ENCODE results near the gene NEURL2.

Gene NEURL2, protein sequence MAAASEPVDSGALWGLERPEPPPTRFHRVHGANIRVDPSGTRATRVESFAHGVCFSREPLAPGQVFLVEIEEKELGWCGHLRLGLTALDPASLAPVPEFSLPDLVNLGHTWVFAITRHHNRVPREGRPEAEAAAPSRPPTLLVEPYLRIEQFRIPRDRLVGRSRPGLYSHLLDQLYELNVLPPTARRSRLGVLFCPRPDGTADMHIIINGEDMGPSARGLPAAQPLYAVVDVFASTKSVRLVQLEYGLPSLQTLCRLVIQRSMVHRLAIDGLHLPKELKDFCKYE

DNA sequence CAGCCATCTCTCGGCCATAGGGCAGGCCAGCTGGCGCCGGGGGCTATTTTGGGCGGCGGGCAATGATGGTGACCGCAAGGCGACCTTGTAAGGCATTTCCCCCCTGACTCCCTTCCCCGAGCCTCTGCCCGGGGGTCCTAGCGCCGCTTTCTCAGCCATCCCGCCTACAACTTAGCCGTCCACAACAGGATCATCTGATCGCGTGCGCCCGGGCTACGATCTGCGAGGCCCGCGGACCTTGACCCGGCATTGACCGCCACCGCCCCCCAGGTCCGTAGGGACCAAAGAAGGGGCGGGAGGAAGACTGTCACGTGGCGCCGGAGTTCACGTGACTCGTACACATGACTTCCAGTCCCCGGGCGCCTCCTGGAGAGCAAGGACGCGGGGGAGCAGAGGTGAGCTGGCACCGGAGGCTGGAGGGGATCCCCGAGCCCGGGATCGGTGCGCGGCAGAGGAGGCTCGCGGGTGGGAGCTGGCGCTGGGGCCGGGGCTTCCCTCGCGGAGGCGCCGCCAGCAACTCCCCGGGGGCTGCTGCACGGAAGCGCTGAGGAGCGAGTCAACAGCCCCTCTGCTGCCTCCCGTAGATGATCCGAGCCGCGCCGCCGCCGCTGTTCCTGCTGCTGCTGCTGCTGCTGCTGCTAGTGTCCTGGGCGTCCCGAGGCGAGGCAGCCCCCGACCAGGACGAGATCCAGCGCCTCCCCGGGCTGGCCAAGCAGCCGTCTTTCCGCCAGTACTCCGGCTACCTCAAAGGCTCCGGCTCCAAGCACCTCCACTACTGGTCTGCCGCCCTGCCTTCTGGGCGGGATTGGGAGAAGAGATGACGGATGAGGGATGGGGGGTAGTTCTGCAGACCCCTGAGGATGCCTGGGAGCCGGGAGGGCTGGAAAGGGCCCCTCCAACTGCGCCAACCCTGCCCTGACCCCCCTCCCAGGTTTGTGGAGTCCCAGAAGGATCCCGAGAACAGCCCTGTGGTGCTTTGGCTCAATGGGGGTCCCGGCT is at the start of gene NEURL2, which contains the start of gene CTSA:
Gene NEURL2 (minus strand): TSS at position 224 of the 999 bp plus-strand sequence. CDS start 217 bp downstream, at position 7.
Gene CTSA (plus strand): TSS at position 351 of the 999 bp plus-strand sequence. CDS start 234 bp downstream, at position 585.
- H3K27ac ChIP-seq (ENCODE audit: low read length), result no peak within 1 kb of the TSS
- H3K9me3 ChIP-seq (ENCODE audit: control insufficient read depth, low read depth, low read length), result no peaks in the 10 kb centered on the region
- no peaks in the 10 kb centered on the region for H3K4me1 ChIP-seq (ENCODE audit: control insufficient read depth, low read depth, low read length)
- H3K9ac ChIP-seq (ENCODE audit: low read length), result peak within 1 kb of the TSS; percentile 63
- peaks cover 11% of the 10 kb centered on the region for H3K36me3 ChIP-seq (ENCODE audit: control insufficient read depth, low read depth, low read length)
- no peaks in the 10 kb centered on the region for H3K27me3 ChIP-seq (ENCODE audit: control insufficient read depth, insufficient read depth, low read length)
- peak within 1 kb of the TSS; percentile 77 for H3K4me3 ChIP-seq (ENCODE audit: low read length)

DNA sequence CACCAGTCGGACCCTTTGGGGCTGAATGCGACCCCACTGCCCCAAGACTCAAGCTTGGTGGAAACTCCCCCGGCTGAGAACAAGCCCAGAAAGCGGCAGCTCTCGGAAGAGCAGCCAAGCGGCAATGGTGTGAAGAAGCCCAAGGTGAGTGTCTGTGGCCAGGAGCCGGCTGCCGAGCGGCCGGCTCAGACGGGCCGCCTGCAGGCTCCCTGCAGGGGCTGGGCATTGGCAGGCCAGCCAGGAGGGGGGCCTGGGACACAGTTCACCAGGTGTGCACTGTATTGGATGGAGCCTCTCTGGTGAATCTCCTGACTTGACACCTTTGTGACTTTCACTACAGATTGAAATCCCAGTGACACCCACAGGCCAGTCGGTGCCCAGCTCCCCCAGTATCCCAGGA is 49.5 kb upstream of the NEURL2 start:
- Histone ChIP-seq H3K4me3 (ENCODE audit: low read length) (no peak overlapping the region), H3K9ac (ENCODE audit: low read length) (no peak overlapping the region), H3K36me3 (ENCODE audit: control insufficient read depth, low read depth, low read length) (peaks cover 54% of the 10 kb centered on the region), H3K9me3 (ENCODE audit: control insufficient read depth, low read depth, low read length) (no peaks in the 10 kb centered on the region), H3K27ac (ENCODE audit: low read length) (no peak overlapping the region), H3K27me3 (ENCODE audit: control insufficient read depth, insufficient read depth, low read length) (no peaks in the 10 kb centered on the region), H3K4me1 (ENCODE audit: control insufficient read depth, low read depth, low read length) (peaks cover 26% of the 10 kb centered on the region)

DNA sequence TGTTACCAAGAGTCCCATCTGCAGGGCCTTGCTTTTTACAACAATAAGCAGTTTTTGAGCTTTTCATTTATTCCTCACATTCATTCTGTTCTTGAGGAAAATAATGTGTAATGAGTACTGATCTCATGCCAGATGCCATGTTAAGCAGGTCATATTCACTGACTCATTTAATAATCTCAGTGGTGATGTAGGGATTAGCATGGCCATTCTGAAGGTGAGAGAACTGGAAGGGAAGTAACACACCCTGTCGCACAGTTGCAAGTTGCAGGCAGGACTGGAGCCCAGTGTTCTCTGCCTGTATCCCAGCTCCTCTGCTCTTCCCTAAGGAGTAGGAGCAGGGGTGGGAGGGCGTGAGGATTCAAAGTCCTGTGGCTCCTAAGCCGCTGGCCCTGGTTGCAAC is 49.0 kb upstream of the NEURL2 start:
- Histone ChIP-seq H3K36me3 (ENCODE audit: control insufficient read depth, low read depth, low read length) (peaks cover 51% of the 10 kb centered on the region), H3K9me3 (ENCODE audit: control insufficient read depth, low read depth, low read length) (no peaks in the 10 kb centered on the region), H3K4me3 (ENCODE audit: low read length) (no peak overlapping the region), H3K9ac (ENCODE audit: low read length) (no peak overlapping the region), H3K27me3 (ENCODE audit: control insufficient read depth, insufficient read depth, low read length) (no peaks in the 10 kb centered on the region), H3K27ac (ENCODE audit: low read length) (no peak overlapping the region), H3K4me1 (ENCODE audit: control insufficient read depth, low read depth, low read length) (peaks cover 27% of the 10 kb centered on the region)

DNA sequence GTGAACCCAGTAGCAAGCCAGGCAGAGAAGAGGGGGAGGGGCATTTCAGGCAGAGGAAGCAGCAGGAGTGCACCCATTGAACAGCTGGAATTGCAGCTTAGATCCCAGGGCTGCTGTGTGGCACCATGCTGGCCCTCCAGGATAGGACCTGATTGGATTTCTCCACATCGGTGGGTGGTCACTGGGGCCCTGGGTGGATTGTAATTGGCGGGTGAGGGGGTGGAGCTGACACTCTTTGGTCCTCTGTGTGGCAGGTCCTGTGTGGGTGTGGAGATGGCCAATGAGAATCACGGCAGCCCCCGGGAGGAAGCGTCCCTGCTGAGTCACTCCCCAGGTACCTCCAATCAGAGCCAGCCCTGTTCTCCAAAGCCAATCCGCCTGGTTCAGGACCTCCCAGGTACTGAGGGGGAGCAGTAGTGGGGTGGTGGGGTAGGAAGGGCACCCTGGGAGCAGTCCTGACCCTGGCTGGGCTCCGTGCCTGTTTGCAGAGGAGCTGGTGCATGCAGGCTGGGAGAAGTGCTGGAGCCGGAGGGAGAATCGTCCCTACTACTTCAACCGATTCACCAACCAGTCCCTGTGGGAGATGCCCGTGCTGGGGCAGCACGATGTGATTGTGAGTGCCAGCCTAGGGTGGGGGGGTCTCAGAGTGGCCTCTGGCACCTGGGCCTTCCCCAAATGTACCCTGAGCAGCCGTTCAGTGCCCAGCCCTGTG is 47.9 kb upstream of the NEURL2 start:
- no peaks in the 10 kb centered on the region for H3K27me3 ChIP-seq (ENCODE audit: control insufficient read depth, insufficient read depth, low read length)
- H3K9ac ChIP-seq (ENCODE audit: low read length), result no peak overlapping the region
- peaks cover 39% of the 10 kb centered on the region for H3K36me3 ChIP-seq (ENCODE audit: control insufficient read depth, low read depth, low read length)
- peaks cover 27% of the 10 kb centered on the region for H3K4me1 ChIP-seq (ENCODE audit: control insufficient read depth, low read depth, low read length)
- no peaks in the 10 kb centered on the region for H3K9me3 ChIP-seq (ENCODE audit: control insufficient read depth, low read depth, low read length)
- H3K27ac ChIP-seq (ENCODE audit: low read length), result no peak overlapping the region
- no peak overlapping the region for H3K4me3 ChIP-seq (ENCODE audit: low read length)

DNA sequence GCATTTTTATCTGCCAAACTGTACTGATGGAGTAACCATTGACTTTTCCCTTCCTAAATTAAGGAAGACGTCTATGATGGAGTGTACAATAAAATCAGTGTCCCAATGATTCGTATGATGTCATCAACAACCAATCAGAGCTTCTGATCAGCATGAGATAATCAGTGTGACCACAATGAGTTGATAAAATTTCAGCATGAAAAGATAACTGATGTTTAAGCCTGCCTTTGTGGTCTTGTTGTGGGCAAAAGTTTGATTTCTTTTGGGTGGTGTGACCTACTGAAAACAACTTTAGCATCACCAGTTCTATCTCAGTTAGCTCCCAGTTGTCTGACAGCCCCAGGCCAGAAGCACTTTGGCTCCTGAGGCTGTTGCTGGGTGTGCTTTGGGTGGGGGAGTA is 46.8 kb upstream of the NEURL2 start:
- H3K9me3 ChIP-seq (ENCODE audit: control insufficient read depth, low read depth, low read length), result no peaks in the 10 kb centered on the region
- no peak overlapping the region for H3K4me3 ChIP-seq (ENCODE audit: low read length)
- peaks cover 29% of the 10 kb centered on the region for H3K36me3 ChIP-seq (ENCODE audit: control insufficient read depth, low read depth, low read length)
- H3K9ac ChIP-seq (ENCODE audit: low read length), result no peak overlapping the region
- H3K27ac ChIP-seq (ENCODE audit: low read length), result no peak overlapping the region
- H3K4me1 ChIP-seq (ENCODE audit: control insufficient read depth, low read depth, low read length), result peaks cover 32% of the 10 kb centered on the region
- no peaks in the 10 kb centered on the region for H3K27me3 ChIP-seq (ENCODE audit: control insufficient read depth, insufficient read depth, low read length)

DNA sequence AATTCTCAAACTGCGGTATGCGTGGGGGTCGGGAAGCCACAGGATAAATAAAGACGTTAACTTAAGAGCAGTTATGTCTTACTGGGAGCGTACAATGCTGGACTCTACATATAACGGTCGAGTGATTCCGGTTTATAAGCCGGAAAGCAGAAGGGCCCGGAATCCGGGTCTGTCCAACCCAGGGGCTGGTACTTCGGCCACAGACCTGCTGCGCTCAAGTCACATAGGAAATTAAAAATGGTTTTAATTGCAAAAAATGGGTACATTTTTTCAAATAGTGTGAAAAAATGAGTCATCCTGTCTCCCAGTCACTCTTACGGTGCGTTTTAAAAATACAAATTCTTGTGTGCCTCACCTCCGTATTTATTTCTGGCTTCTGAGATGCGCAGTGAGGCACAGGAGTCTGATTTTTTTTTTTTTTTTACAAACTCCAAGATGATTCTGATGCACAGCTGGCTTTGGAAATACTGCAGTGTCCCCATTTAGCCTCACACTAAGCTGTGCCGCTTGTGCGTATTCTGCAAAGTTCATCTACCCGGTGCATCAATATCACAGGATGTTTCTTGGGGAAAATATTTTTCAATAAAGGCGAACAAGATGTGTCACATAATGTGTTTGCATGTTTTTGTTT is 44.5 kb upstream of the NEURL2 start:
- H3K9me3 ChIP-seq (ENCODE audit: control insufficient read depth, low read depth, low read length), result no peaks in the 10 kb centered on the region
- H3K36me3 ChIP-seq (ENCODE audit: control insufficient read depth, low read depth, low read length), result peaks cover 22% of the 10 kb centered on the region
- peak overlapping the region; percentile 96 for H3K4me3 ChIP-seq (ENCODE audit: low read length)
- H3K4me1 ChIP-seq (ENCODE audit: control insufficient read depth, low read depth, low read length), result peaks cover 32% of the 10 kb centered on the region
- no peaks in the 10 kb centered on the region for H3K27me3 ChIP-seq (ENCODE audit: control insufficient read depth, insufficient read depth, low read length)
- H3K9ac ChIP-seq (ENCODE audit: low read length), result peak overlapping the region; percentile 98
- H3K27ac ChIP-seq (ENCODE audit: low read length), result peak overlapping the region; percentile 48

DNA sequence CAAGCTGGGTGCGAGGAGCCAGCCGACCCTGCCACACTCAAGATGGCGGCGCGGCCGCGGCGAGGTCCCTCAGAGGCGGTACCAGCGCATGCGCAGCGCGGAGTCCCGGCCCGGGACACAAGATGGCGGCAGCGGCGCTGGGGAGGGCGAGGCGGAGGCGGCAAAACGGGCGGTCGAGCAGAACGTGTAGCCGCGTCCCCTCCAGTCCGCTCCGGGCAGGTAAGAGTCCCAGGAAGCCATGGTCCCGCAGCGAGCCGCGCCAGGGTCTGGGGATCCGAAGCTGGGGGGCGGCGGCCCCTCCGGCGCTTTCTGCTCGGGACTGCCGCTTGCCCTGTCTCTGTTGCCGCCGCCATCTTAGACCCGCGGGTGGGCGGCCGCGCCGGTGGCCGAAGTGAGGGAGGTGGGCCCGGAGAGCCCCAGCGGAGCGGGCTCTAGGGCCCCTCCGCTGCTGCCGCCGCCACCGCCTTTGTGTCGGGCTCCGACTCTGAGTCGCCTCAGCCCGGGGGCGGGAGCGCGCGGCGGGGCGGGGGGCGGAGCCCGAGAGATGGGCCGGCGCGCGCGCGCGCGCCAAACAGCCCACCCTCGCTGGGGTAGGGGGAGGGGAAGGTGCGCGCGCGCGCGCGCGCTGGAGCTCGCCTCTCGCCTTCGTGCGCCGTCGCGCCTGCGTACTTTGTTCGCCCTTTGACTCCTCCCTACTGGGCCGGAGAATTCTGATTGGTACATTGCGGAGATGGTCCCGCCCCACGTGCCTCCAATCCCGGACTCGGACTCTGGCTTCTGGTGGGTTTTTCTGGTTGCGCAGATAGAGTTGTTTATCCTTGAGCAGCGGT is 43.8 kb upstream of the NEURL2 start, which contains the start of gene PCIF1:
Gene PCIF1 (plus strand): TSS at position 98 of the 830 bp plus-strand sequence. CDS start 4,317 bp downstream, outside the sequence.
- Histone ChIP-seq H3K27me3 (ENCODE audit: control insufficient read depth, insufficient read depth, low read length) (no peaks in the 10 kb centered on the region), H3K9ac (ENCODE audit: low read length) (peak within 1 kb of the TSS; percentile 98), H3K4me3 (ENCODE audit: low read length) (peak within 1 kb of the TSS; percentile 96), H3K27ac (ENCODE audit: low read length) (peak within 1 kb of the TSS; percentile 85), H3K9me3 (ENCODE audit: control insufficient read depth, low read depth, low read length) (no peaks in the 10 kb centered on the region), H3K36me3 (ENCODE audit: control insufficient read depth, low read depth, low read length) (peaks cover 15% of the 10 kb centered on the region), H3K4me1 (ENCODE audit: control insufficient read depth, low read depth, low read length) (peaks cover 32% of the 10 kb centered on the region)

DNA sequence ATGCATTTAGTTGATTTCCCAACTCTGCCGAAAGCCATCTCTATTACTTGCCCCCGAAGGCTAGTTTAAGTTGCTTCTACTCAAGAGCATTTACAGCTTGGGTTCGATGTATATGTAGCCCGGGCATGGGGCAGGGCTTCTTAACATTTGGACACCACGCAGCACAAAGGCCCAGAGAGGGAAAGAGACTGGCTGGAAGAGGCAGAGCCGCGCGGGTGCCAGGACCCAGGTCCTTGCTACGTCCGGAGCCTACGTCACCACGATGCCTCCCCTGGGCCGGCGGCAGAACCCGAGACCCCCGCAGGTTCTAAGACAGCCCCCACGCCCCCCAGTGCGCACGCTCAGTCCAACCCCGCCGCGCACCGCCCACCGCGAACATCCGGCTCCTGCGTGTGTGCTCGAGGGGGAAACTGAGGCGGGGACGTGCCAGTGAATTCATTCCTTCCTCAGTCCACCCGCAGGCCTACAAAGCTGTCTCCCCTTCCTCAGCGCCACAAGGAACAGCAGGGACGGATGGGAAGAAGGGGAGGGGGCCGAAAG is 43.1 kb upstream of the NEURL2 start:
- peak overlapping the region; percentile 96 for H3K4me3 ChIP-seq (ENCODE audit: low read length)
- peak overlapping the region; percentile 85 for H3K27ac ChIP-seq (ENCODE audit: low read length)

DNA sequence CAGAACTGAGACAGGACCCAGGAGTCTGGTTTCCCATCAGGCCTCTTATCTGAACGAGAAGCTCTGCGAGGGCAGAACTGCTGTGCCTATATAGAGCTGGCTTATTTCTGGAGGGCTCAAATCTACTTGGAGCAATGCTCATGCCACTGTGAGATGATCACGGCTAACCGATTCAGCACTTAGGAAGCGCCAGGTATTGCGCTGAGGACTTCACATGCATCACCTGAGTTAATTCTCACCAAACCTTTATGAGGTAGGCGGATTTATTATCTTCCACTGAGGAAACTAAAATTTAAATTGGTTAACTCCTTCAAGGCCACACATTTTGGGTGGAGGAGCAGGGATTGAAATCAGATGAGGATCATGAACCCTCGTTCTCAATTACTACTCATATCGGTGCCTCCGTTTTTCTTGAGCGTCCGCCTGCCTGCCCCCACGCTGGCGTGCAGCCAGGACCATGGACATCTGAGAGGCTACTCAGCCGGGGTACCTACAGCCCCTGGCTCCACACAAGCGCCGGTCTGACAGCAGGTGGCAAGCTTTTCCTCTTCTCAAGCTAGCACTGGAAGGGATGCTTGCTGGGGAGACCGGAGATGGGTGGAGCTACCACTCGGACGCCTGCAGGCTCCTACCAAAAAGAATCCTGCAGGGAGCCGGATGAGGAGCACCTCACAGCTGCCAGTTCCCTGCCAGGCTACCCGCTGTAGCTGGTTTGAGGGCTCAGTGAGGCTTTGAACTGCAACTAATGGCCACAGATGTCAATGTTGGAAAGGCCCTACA is 42.4 kb upstream of the NEURL2 start:
- peaks cover 9% of the 10 kb centered on the region for H3K36me3 ChIP-seq (ENCODE audit: control insufficient read depth, low read depth, low read length)
- no peaks in the 10 kb centered on the region for H3K27me3 ChIP-seq (ENCODE audit: control insufficient read depth, insufficient read depth, low read length)
- H3K4me1 ChIP-seq (ENCODE audit: control insufficient read depth, low read depth, low read length), result peaks cover 28% of the 10 kb centered on the region
- H3K4me3 ChIP-seq (ENCODE audit: low read length), result peak overlapping the region; percentile 96
- H3K9me3 ChIP-seq (ENCODE audit: control insufficient read depth, low read depth, low read length), result no peaks in the 10 kb centered on the region
- peak overlapping the region; percentile 85 for H3K27ac ChIP-seq (ENCODE audit: low read length)
- H3K9ac ChIP-seq (ENCODE audit: low read length), result peak overlapping the region; percentile 98

More for the DNA sequence above, 43.1 kb upstream of the NEURL2 start:
- Histone ChIP-seq H3K36me3 (ENCODE audit: control insufficient read depth, low read depth, low read length) (peaks cover 9% of the 10 kb centered on the region), H3K9me3 (ENCODE audit: control insufficient read depth, low read depth, low read length) (no peaks in the 10 kb centered on the region), H3K9ac (ENCODE audit: low read length) (peak overlapping the region; percentile 98), H3K27me3 (ENCODE audit: control insufficient read depth, insufficient read depth, low read length) (no peaks in the 10 kb centered on the region), H3K4me1 (ENCODE audit: control insufficient read depth, low read depth, low read length) (peaks cover 32% of the 10 kb centered on the region)

Measured in iPS-18a (cell line).